ENCODE results near the gene CP. TPM values are rescaled to one million over a fixed set of nuclear protein-coding genes. Genes with fewer than 3 reads are reported as not detected.

The CP gene
- total and polyA plus RNA-seq, 2 experiments from 2014 or later: 2.8 to 3.6 TPM

GRCh38 chr3:149129326-149130205, 92.1 kb downstream of the CP start, which contains the start of gene HPS3:
Gene HPS3 (plus strand): TSS chr3:149129638. CDS start chr3:149129724, 86 bp downstream.
- Mint-ChIP-seq H3K4me3 (peak within 1 kb of the TSS; percentile 86), H3K27ac (peak within 1 kb of the TSS; percentile 73), H3K9me3 (no peaks in the 10 kb centered on the region; the same call in 2 of the 3 replicates), H3K4me1 (peaks cover 38% of the 10 kb centered on the region), H3K36me3 (ENCODE audit: low read depth) (peaks cover 6% of the 10 kb centered on the region), H3K27me3 (ENCODE audit: insufficient read depth, low read depth, poor library complexity) (peaks cover 7% of the 10 kb centered on the region)
- H3K36me3 ChIP-seq (ENCODE audit: insufficient read depth): no peaks in the 10 kb centered on the region; the same call in 1 of the 2 replicates
- H3K4me2 ChIP-seq: peak within 1 kb of the TSS; percentile 84
- H3K4me3 ChIP-seq: peak within 1 kb of the TSS; percentile 65
- peaks cover 28% of the 10 kb centered on the region for H3K4me1 ChIP-seq (ENCODE audit: insufficient read depth)
- peak within 1 kb of the TSS; percentile 94 for H2AFZ ChIP-seq
- H3K27me3 ChIP-seq (ENCODE audit: insufficient read depth): 0 out of 2 replicates have a peak, but pooled peaks cover 8% of the 10 kb centered on the region
- H4K20me1 ChIP-seq (replicated peaks; ENCODE audit: insufficient read depth): 0 out of 2 replicates have a peak, but pooled peaks cover 3% of the 10 kb centered on the region
- H3K27ac ChIP-seq (ENCODE audit: low read depth): peak within 1 kb of the TSS; percentile 2; the same call in 1 of the 2 replicates
- DNase-seq (ENCODE audit: low spot score) (peak; percentile 96), ATAC-seq (peak; percentile 87)
- no peak for TF ChIP-seq STAT1 (IDR thresholded peaks at IDR 0.05; ENCODE audit: unreplicated experiment)
- TF ChIP-seq ZNF114 (CRISPR knock-in tag; IDR thresholded peaks at IDR 0.05): peak; percentile 99
- TF ChIP-seq POLR2AphosphoS5 (IDR thresholded peaks at IDR 0.05; ENCODE audit: low read depth): peak; percentile 81
- TF ChIP-seq CREB1 (CRISPR knock-in tag; IDR thresholded peaks at IDR 0.05; ENCODE audit: low read depth): peak; percentile 88
- H3K79me2 ChIP-seq (replicated peaks; ENCODE audit: insufficient read depth): peaks cover 48% of the 10 kb centered on the region
- H3K9me2 ChIP-seq (ENCODE audit: insufficient read depth): peaks cover 3% of the 10 kb centered on the region; the same call in 1 of the 2 replicates
- H3F3A ChIP-seq (replicated peaks; ENCODE audit: low read depth): no peaks in the 10 kb centered on the region

DNA sequence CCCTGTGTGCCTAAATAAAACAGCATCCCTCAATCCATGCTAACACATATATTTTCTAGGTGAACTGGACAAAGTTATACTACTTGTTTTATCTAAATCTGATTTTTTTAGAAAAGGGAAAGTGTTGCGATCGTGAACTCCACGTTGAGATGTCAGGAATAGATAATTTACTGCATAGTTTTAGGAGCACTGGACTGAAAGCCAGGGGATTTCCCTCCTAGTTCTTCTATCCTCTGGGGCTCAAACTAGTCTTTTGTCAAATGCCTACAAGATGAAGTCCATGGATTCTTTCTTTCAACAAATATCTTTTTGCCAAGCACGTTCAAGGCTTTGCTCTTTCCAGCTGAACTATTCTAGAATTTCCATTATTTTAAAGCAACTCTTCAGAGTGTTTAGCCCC, 92.8 kb downstream of the CP start:
- peaks cover 32% of the 10 kb centered on the region for H3K4me1 Mint-ChIP-seq
- H2AFZ ChIP-seq: peak overlapping the region; percentile 94
- H3F3A ChIP-seq (replicated peaks; ENCODE audit: low read depth): no peaks in the 10 kb centered on the region
- TF ChIP-seq, protein P1, sequence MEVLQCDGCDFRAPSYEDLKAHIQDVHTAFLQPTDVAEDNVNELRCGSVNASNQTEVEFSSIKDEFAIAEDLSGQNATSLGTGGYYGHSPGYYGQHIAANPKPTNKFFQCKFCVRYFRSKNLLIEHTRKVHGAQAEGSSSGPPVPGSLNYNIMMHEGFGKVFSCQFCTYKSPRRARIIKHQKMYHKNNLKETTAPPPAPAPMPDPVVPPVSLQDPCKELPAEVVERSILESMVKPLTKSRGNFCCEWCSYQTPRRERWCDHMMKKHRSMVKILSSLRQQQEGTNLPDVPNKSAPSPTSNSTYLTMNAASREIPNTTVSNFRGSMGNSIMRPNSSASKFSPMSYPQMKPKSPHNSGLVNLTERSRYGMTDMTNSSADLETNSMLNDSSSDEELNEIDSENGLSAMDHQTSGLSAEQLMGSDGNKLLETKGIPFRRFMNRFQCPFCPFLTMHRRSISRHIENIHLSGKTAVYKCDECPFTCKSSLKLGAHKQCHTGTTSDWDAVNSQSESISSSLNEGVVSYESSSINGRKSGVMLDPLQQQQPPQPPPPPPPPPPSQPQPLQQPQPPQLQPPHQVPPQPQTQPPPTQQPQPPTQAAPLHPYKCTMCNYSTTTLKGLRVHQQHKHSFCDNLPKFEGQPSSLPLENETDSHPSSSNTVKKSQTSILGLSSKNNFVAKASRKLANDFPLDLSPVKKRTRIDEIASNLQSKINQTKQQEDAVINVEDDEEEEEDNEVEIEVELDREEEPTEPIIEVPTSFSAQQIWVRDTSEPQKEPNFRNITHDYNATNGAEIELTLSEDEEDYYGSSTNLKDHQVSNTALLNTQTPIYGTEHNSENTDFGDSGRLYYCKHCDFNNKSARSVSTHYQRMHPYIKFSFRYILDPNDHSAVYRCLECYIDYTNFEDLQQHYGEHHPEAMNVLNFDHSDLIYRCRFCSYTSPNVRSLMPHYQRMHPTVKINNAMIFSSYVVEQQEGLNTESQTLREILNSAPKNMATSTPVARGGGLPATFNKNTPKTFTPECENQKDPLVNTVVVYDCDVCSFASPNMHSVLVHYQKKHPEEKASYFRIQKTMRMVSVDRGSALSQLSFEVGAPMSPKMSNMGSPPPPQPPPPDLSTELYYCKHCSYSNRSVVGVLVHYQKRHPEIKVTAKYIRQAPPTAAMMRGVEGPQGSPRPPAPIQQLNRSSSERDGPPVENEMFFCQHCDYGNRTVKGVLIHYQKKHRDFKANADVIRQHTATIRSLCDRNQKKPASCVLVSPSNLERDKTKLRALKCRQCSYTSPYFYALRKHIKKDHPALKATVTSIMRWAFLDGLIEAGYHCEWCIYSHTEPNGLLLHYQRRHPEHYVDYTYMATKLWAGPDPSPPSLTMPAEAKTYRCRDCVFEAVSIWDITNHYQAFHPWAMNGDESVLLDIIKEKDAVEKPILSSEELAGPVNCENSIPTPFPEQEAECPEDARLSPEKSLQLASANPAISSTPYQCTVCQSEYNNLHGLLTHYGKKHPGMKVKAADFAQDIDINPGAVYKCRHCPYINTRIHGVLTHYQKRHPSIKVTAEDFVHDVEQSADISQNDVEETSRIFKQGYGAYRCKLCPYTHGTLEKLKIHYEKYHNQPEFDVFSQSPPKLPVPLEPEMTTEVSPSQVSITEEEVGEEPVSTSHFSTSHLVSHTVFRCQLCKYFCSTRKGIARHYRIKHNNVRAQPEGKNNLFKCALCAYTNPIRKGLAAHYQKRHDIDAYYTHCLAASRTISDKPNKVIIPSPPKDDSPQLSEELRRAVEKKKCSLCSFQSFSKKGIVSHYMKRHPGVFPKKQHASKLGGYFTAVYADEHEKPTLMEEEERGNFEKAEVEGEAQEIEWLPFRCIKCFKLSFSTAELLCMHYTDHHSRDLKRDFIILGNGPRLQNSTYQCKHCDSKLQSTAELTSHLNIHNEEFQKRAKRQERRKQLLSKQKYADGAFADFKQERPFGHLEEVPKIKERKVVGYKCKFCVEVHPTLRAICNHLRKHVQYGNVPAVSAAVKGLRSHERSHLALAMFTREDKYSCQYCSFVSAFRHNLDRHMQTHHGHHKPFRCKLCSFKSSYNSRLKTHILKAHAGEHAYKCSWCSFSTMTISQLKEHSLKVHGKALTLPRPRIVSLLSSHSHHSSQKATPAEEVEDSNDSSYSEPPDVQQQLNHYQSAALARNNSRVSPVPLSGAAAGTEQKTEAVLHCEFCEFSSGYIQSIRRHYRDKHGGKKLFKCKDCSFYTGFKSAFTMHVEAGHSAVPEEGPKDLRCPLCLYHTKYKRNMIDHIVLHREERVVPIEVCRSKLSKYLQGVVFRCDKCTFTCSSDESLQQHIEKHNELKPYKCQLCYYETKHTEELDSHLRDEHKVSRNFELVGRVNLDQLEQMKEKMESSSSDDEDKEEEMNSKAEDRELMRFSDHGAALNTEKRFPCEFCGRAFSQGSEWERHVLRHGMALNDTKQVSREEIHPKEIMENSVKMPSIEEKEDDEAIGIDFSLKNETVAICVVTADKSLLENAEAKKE (CRISPR knock-in tag; IDR thresholded peaks at IDR 0.05): no peak
- no peak for TF ChIP-seq NANOG (IDR thresholded peaks at IDR 0.05; ENCODE audit: borderline replicate concordance)
- TF ChIP-seq CREB1 (CRISPR knock-in tag; IDR thresholded peaks at IDR 0.05; ENCODE audit: low read depth): no peak
- H3K9me3 Mint-ChIP-seq: peaks cover 4% of the 10 kb centered on the region; the same call in 1 of the 3 replicates
- peaks cover 41% of the 10 kb centered on the region for H3K79me2 ChIP-seq (replicated peaks; ENCODE audit: insufficient read depth)
- H3K4me3 Mint-ChIP-seq: peak overlapping the region; percentile 86
- peak overlapping the region; percentile 65 for H3K4me3 ChIP-seq
- DNase-seq (ENCODE audit: low spot score) (no peak), ATAC-seq (no peak)
- H3K27me3 Mint-ChIP-seq (ENCODE audit: insufficient read depth, low read depth, poor library complexity): peaks cover 7% of the 10 kb centered on the region
- H3K9me2 ChIP-seq (ENCODE audit: insufficient read depth): peaks cover 3% of the 10 kb centered on the region; the same call in 1 of the 2 replicates
- H3K36me3 Mint-ChIP-seq (ENCODE audit: low read depth): peaks cover 6% of the 10 kb centered on the region
- H4K20me1 ChIP-seq (replicated peaks; ENCODE audit: insufficient read depth): no peaks in the 10 kb centered on the region
- peak overlapping the region; percentile 84 for H3K4me2 ChIP-seq
- peaks cover 21% of the 10 kb centered on the region for H3K4me1 ChIP-seq (ENCODE audit: insufficient read depth)
- H3K36me3 ChIP-seq (ENCODE audit: insufficient read depth): no peaks in the 10 kb centered on the region; the same call in 1 of the 2 replicates
- H3K27me3 ChIP-seq (ENCODE audit: insufficient read depth): 0 out of 2 replicates have a peak, but pooled peaks cover 8% of the 10 kb centered on the region
- H3K27ac ChIP-seq (ENCODE audit: low read depth): no peak overlapping the region
- no peak overlapping the region for H3K27ac Mint-ChIP-seq
